Keratinocyte (primary cell): ENCODE measurements around the gene LENG9. TPM values are rescaled to one million over a fixed set of nuclear protein-coding genes. Genes with fewer than 3 reads are reported as not detected.

ENCODE experiments used
- DNase-seq: peaks from one replicate; pipeline ENCODE4 v3.0.0-alpha.2; 2011; ENCODE audit warnings: low read depth, missing footprints, low spot score
- FAIRE-seq: peaks from 2 replicates; lab custom pipeline; 2011; peaks lifted over from hg19 to GRCh38; lab: Jason Lieb, UNC
- H2AFZ ChIP-seq: 2 replicates; pipeline ENCODE4 v1.6.0; 2012; ENCODE audit warnings: low read length, control low read depth, inconsistent platforms; ENCODE audit not compliant: control insufficient read depth
- H3K27ac ChIP-seq: 2 replicates; pipeline ENCODE4 v1.5.1; 2011; ENCODE audit warnings: low read length; ENCODE audit not compliant: control insufficient read depth, insufficient read depth
- H3K27me3 ChIP-seq: 3 replicates; pipeline ENCODE4 v1.6.0; 2011; ENCODE audit warnings: low read length; ENCODE audit not compliant: control insufficient read depth, insufficient read depth; ENCODE audit errors: extremely low read depth
- H3K36me3 ChIP-seq, 2 experiments: 2 replicates in 1 of 2; 3 replicates in 1 of 2; pipeline ENCODE4 v1.5.1; 2011; ENCODE audit warnings: low read length in 2 of 2, mild to moderate bottlenecking in 1 of 2; ENCODE audit not compliant: control insufficient read depth in 2 of 2, insufficient read depth in 2 of 2; ENCODE audit errors: extremely low read depth in 1 of 2
- H3K4me1 ChIP-seq: 3 replicates; pipeline ENCODE4 v1.5.1; 2011; ENCODE audit warnings: low read length; ENCODE audit not compliant: control insufficient read depth, insufficient read depth; ENCODE audit errors: extremely low read depth
- H3K4me2 ChIP-seq: 3 replicates; pipeline ENCODE4 v1.6.0; 2011; ENCODE audit warnings: low read depth, low read length; ENCODE audit not compliant: control insufficient read depth, insufficient read depth; ENCODE audit errors: extremely low read depth
- H3K4me3 ChIP-seq, 3 experiments: fragments of 200-600 bp in 1 of 3; sonication (generic) in 1 of 3; 2 replicates in 2 of 3; 3 replicates in 1 of 3; pipeline ENCODE4 v1.5.1; 2011 to 2016; ENCODE audit warnings: low read length in 3 of 3, mild to moderate bottlenecking in 3 of 3, control low read depth in 2 of 3, inconsistent platforms in 1 of 3, low read depth in 1 of 3, mixed read lengths in 1 of 3, mixed run types in 1 of 3, moderate library complexity in 1 of 3; ENCODE audit not compliant: control insufficient read depth in 2 of 3, insufficient read depth in 2 of 3; ENCODE audit errors: extremely low read depth in 1 of 3
- H3K79me2 ChIP-seq: 2 replicates; pipeline ENCODE4 v1.6.0; 2012; ENCODE audit warnings: low read length; ENCODE audit not compliant: control insufficient read depth, insufficient read depth
- H3K9ac ChIP-seq: 3 replicates; pipeline ENCODE4 v1.6.0; 2011; ENCODE audit warnings: low read length; ENCODE audit not compliant: control insufficient read depth, insufficient read depth; ENCODE audit errors: extremely low read depth
- H3K9me1 ChIP-seq: 3 replicates; pipeline ENCODE4 v1.6.0; 2011; ENCODE audit warnings: low read length; ENCODE audit not compliant: control insufficient read depth, insufficient read depth; ENCODE audit errors: extremely low read depth
- H3K9me3 ChIP-seq: 2 replicates; pipeline ENCODE4 v1.5.1; 2012; ENCODE audit warnings: low read depth, low read length; ENCODE audit not compliant: control insufficient read depth
- H4K20me1 ChIP-seq: 3 replicates; pipeline ENCODE4 v1.6.0; 2011; ENCODE audit warnings: low read length; ENCODE audit not compliant: control insufficient read depth, insufficient read depth; ENCODE audit errors: extremely low read depth
- EZH2 ChIP-seq: IDR thresholded peaks from one replicate; pipeline ENCODE4 v1.6.1; 2012; ENCODE audit warnings: inconsistent platforms, mild to moderate bottlenecking, low read length, moderate library complexity
- dilution Hi-C: fragments of 300-500 bp; cut with MboI; formaldehyde crosslinking; loops from one replicate; pipeline ENCODE4 v1.7.0; 2020; ENCODE audit warnings: low sequenced_read_pairs; ENCODE audit not compliant: extremely low pct_ligation_motif_present
- polyA plus RNA-seq, 5 experiments: library from polyadenylated mRNA; depleted of rRNA in 3 of 5; stranded (reverse) in 3 of 5; stranded (forward) in 1 of 5; unstranded in 1 of 5; fragments of >200 nt; gene quantifications; 1 replicate in 1 of 5; 2 replicates in 3 of 5; 3 replicates in 1 of 5; pipeline versions ENCODE4 v1.2.1 to v1.2.3, GENCODE V29; 2011 to 2012; ENCODE audit warnings: missing spikeins in 2 of 5, low read depth in 1 of 5, low replicate concordance in 1 of 5
- TF ChIP-seq, protein P1 (sequence below), 3 experiments: IDR thresholded peaks in 1 of 3; conservative IDR thresholded peaks in 1 of 3; optimal IDR thresholded peaks in 1 of 3; 2 replicates in 2 of 3; 3 replicates in 1 of 3; pipeline versions ENCODE3 to v1.5.1; 2011; ENCODE audit warnings: low read length in 3 of 3, mild to moderate bottlenecking in 3 of 3, moderate library complexity in 2 of 3, control low read depth in 1 of 3, inconsistent platforms in 1 of 3; ENCODE audit not compliant: insufficient read depth in 2 of 3; ENCODE audit errors: extremely low read depth in 1 of 3

LENG9 gene
- polyA plus RNA-seq, 1 donor (not counting 4 experiments of a cell fraction or from before 2014, with no cell fraction given), result 1.3 TPM

DNA sequence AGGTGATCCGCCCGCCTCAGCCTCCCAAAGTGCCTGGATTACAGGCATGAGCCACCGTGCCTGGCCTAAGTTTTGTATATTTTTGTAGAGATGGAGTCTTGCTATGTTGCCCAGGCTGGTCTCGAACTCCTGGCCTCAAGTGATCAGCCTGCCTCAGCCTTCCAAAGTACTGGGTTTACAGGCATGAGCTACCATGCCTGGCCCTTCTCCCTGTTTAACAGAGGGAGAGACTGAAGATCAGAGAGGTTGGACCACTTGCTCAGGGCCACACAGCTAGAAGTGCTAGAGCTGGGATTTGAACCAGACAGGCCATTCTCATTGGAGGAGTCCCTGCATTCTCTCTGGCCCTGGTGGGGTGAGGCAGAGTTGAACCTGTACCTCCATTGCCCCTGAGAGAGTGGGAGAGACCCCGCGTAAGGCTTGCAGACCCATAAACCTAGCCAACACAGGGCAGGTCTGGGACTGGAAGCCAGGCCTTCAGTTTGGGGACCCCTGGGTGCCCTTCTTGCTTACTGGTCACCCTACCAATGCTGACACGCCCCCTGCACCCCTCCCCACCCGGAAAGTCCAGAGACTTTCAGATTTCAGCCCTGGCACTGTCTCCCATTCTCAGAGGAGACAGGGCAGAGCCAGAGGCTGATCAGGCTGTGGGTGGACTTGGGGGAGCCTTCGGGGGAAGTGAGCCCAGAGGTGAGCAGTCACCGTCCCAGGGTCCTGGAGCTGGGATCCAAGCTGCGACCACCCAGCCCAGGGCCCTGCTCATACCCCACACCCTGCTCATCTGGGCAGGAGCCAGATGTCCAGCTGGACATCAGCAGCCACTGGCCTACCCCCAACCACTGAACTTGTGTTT, 35.0 kb downstream of the LENG9 start:
- Histone ChIP-seq H3K4me2 (no peak overlapping the region), H3K27me3 (peaks cover 20% of the 10 kb centered on the region)

DNA sequence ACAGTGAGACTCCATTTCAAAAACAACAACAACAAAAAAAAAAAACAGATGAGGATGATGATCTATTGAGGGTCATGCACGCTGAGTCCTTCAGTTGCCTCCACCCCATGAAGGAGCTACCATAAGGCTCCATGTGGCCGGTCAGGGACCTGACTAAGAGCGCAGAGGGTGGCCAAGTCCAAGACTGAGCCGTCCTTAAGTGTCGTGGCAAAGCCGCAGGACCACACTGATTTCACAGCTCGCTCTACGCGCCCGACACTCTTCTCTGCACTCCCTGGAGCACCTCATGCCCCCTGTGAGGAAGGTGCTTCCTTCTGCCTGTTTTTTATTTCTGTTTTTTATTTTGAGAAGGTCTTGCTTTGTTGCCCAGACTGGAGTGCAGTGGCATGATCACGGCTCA, 36.0 kb downstream of the LENG9 start:
- Histone ChIP-seq H3K9ac (no peak overlapping the region), H2AFZ (no peak overlapping the region), H3K79me2 (no peaks in the 10 kb centered on the region), H3K4me3 (no peak overlapping the region), H3K9me3 (no peaks in the 10 kb centered on the region), H3K4me1 (peaks cover 17% of the 10 kb centered on the region), H3K27me3 (peaks cover 20% of the 10 kb centered on the region), H3K27ac (no peak overlapping the region), H3K36me3 (no peaks in the 10 kb centered on the region), H3K4me2 (no peak overlapping the region), H4K20me1 (no peaks in the 10 kb centered on the region), H3K9me1 (no peaks in the 10 kb centered on the region)
- no peak for DNase-seq
- dilution Hi-C loops, result no loop called here
- no peak for FAIRE-seq
- TF ChIP-seq, protein P1, sequence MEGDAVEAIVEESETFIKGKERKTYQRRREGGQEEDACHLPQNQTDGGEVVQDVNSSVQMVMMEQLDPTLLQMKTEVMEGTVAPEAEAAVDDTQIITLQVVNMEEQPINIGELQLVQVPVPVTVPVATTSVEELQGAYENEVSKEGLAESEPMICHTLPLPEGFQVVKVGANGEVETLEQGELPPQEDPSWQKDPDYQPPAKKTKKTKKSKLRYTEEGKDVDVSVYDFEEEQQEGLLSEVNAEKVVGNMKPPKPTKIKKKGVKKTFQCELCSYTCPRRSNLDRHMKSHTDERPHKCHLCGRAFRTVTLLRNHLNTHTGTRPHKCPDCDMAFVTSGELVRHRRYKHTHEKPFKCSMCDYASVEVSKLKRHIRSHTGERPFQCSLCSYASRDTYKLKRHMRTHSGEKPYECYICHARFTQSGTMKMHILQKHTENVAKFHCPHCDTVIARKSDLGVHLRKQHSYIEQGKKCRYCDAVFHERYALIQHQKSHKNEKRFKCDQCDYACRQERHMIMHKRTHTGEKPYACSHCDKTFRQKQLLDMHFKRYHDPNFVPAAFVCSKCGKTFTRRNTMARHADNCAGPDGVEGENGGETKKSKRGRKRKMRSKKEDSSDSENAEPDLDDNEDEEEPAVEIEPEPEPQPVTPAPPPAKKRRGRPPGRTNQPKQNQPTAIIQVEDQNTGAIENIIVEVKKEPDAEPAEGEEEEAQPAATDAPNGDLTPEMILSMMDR (optimal IDR thresholded peaks at IDR 0.05 in 1 of 3, IDR thresholded peaks at IDR 0.05 in 1 of 3, conservative IDR thresholded peaks at IDR 0.05 in 1 of 3; ENCODE audit: extremely low read depth in 1 of 3, insufficient read depth in 2 of 3, low read length in 3 of 3), result no peak
- TF ChIP-seq EZH2, result no peak

More for the DNA sequence above, 35.0 kb downstream of the LENG9 start:
- no peak overlapping the region for H3K27ac ChIP-seq
- H4K20me1 ChIP-seq, result no peaks in the 10 kb centered on the region
- H3K9me3 ChIP-seq, result no peaks in the 10 kb centered on the region
- H3K9ac ChIP-seq, result no peak overlapping the region
- peaks cover 19% of the 10 kb centered on the region for H3K4me1 ChIP-seq
- TF ChIP-seq, protein P1 (optimal IDR thresholded peaks at IDR 0.05 in 1 of 3, IDR thresholded peaks at IDR 0.05 in 1 of 3, conservative IDR thresholded peaks at IDR 0.05 in 1 of 3; ENCODE audit: extremely low read depth in 1 of 3, insufficient read depth in 2 of 3, low read length in 3 of 3), result no peak
- TF ChIP-seq EZH2, result no peak
- dilution Hi-C loops, result no loop called here
- H3K9me1 ChIP-seq, result no peaks in the 10 kb centered on the region
- FAIRE-seq, result no peak
- no peak overlapping the region for H3K4me3 ChIP-seq
- DNase-seq, result no peak
- H3K79me2 ChIP-seq, result no peaks in the 10 kb centered on the region
- H2AFZ ChIP-seq, result no peak overlapping the region
- no peaks in the 10 kb centered on the region for H3K36me3 ChIP-seq
